Parathyroid adenoma (tissue), 2 donors: ENCODE results near the gene COL8A2.

Source experiments
- H2AFZ ChIP-seq: fragments of 300-600 bp; sonication (generic); one replicate; pipeline ENCODE4 v1.7.0; 2017; ENCODE audit warnings: antibody characterized with exemption, mild to moderate bottlenecking
- H3K27ac ChIP-seq: fragments of 300-600 bp; sonication (generic); one replicate; pipeline ENCODE4 v1.7.0; 2017
- H3K27me3 ChIP-seq: fragments of 300-600 bp; sonication (generic); one replicate; pipeline ENCODE4 v1.7.0; 2017; ENCODE audit warnings: low read length; ENCODE audit not compliant: control insufficient read depth, insufficient read depth
- H3K36me3 ChIP-seq: fragments of 300-600 bp; sonication (generic); one replicate; pipeline ENCODE4 v1.7.0; 2017; ENCODE audit warnings: low read length; ENCODE audit not compliant: control insufficient read depth, insufficient read depth
- H3K4me1 ChIP-seq: fragments of 300-600 bp; sonication (generic); one replicate; pipeline ENCODE4 v1.7.0; 2017; ENCODE audit warnings: control low read depth
- H3K4me2 ChIP-seq: fragments of 300-600 bp; sonication (generic); one replicate; pipeline ENCODE4 v1.7.0; 2017; ENCODE audit warnings: low read length
- H3K4me3 ChIP-seq: fragments of 300-600 bp; sonication (generic); one replicate; pipeline ENCODE4 v1.7.0; 2017; ENCODE audit warnings: low read depth, low read length
- H3K79me2 ChIP-seq: fragments of 300-600 bp; sonication (generic); one replicate; pipeline ENCODE4 v1.7.0; 2017; ENCODE audit warnings: control low read depth
- H3K9ac ChIP-seq: fragments of 300-600 bp; sonication (generic); one replicate; pipeline ENCODE4 v1.7.0; 2017; ENCODE audit warnings: mild to moderate bottlenecking
- H3K9me3 ChIP-seq: fragments of 300-600 bp; sonication (generic); one replicate; pipeline ENCODE4 v1.7.0; 2017; ENCODE audit warnings: low read length; ENCODE audit not compliant: control insufficient read depth
- TF ChIP-seq, protein P1 (sequence below): fragments of 300-600 bp; sonication (generic); IDR thresholded peaks from one replicate; pipeline ENCODE4 v1.7.0; 2017; ENCODE audit warnings: antibody characterized with exemption, mild to moderate bottlenecking
- donor health status: primary hyperparathyroidism.

The COL8A2 gene

DNA sequence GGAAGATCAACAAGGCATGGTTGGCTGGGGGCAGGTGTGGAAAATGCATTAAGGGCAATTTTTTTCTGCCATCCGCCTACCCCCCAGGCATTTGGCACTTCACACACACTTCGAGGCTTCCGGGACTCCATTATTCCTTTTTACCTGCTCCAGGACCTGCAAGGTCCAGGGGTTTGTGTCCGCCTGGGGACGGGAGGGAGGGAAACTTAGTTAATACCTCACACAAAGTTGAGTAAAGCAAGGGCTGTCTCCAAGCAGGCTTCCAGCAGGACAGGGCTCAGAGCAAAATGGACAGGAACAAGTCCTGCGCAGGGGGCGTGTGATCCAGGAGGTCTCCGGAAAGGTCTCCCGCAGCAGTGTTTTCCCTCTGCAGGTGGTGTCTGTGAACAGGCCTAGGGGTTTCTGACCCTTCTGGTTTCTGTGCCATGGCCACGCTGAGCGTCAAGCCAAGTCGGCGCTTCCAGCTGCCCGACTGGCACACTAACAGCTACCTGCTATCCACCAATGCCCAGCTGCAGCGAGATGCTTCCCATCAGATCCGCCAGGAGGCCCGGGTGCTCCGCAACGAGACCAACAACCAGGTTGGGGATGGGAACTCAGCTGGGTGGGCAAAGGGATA, 40.4 kb downstream of the COL8A2 start:
- H3K4me1 ChIP-seq = no peaks in the 10 kb centered on the region
- H3K4me3 ChIP-seq = no peak overlapping the region
- no peaks in the 10 kb centered on the region for H3K9me3 ChIP-seq
- H3K79me2 ChIP-seq = no peaks in the 10 kb centered on the region
- no peaks in the 10 kb centered on the region for H3K27me3 ChIP-seq
- H2AFZ ChIP-seq = peak overlapping the region; percentile 95
- H3K36me3 ChIP-seq = no peaks in the 10 kb centered on the region
- no peak overlapping the region for H3K27ac ChIP-seq
- H3K9ac ChIP-seq = no peak overlapping the region
- TF ChIP-seq, protein P1, sequence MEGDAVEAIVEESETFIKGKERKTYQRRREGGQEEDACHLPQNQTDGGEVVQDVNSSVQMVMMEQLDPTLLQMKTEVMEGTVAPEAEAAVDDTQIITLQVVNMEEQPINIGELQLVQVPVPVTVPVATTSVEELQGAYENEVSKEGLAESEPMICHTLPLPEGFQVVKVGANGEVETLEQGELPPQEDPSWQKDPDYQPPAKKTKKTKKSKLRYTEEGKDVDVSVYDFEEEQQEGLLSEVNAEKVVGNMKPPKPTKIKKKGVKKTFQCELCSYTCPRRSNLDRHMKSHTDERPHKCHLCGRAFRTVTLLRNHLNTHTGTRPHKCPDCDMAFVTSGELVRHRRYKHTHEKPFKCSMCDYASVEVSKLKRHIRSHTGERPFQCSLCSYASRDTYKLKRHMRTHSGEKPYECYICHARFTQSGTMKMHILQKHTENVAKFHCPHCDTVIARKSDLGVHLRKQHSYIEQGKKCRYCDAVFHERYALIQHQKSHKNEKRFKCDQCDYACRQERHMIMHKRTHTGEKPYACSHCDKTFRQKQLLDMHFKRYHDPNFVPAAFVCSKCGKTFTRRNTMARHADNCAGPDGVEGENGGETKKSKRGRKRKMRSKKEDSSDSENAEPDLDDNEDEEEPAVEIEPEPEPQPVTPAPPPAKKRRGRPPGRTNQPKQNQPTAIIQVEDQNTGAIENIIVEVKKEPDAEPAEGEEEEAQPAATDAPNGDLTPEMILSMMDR = no peak
- H3K4me2 ChIP-seq = peak overlapping the region; percentile 53

DNA sequence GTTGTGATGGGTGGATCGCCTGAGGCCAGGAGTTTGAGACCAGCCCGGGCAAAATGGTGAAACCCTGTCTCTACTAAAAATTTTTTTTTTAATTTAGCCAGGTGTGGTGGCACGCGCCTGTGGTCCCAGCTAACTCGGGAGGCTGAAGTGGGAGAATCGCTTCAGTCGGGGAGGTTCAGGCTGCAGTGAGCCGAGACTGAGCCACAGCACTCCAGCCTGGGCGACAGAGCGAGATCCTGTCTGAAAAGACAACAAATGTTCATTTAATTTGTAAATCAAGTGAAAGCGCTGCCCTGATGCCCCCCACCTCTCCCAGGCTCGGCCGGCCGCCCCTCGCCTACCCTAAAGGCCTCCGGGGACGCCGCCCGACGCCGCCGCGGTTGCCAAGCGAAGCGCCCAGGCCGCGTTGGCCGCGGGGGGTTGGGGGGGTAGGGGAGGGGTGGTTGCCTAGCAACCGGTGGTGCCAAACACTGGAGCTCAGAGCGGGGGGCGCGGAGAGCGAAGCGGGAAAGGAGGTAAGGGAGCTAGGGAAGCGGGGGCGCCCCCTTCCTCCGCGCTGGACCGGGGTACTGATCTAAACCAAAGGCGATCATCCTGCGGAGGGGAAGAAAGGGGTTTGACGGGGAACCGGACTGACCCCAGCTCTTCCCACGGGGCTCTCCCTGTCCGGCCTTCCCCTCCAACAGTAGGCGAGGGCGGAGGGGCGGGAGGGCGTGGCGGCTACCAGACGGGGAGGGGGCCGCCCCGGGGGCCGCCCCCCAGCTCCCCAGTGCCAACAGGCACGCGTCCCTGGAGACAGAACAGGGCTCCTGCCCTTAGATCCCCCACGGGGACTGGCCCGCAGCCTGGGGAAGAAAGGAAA, 41.2 kb downstream of the COL8A2 start, which contains the start of gene TEKT2:
Gene TEKT2, plus strand, starts transcription at position 460 of the 862 bp plus-strand sequence. CDS start 828 bp downstream, outside the sequence.
- Histone ChIP-seq H3K4me3 (no peak within 1 kb of the TSS), H3K27ac (no peak within 1 kb of the TSS), H2AFZ (peak within 1 kb of the TSS; percentile 95), H3K79me2 (no peaks in the 10 kb centered on the region), H3K4me1 (no peaks in the 10 kb centered on the region), H3K36me3 (no peaks in the 10 kb centered on the region), H3K9me3 (no peaks in the 10 kb centered on the region), H3K27me3 (no peaks in the 10 kb centered on the region), H3K9ac (no peak within 1 kb of the TSS), H3K4me2 (peak within 1 kb of the TSS; percentile 53)
- TF ChIP-seq, protein P1 = no peak

DNA sequence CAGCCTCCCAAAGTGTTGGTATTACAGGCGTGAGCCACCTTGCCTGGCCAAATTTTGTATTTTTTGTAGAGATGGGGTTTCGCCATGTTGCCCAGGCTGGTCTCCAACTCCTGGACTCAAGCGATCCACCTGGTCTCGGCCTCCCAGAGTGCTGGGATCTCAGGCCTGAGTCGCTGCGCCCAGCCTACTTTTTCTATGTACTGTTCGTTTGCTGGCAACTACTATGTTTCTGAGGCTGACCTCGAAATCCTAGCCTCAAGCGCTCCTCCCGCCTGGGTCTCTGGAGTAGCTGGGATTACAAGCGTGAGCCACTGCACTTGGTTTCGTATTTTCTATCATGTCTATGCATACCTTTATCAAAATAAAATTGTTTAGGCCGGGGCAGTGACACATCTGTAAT, 41.8 kb downstream of the COL8A2 start:
- no peak overlapping the region for H3K4me3 ChIP-seq
- no peak overlapping the region for H2AFZ ChIP-seq
- TF ChIP-seq, protein P1 = no peak
- H3K27me3 ChIP-seq = no peaks in the 10 kb centered on the region
- no peaks in the 10 kb centered on the region for H3K36me3 ChIP-seq
- no peak overlapping the region for H3K27ac ChIP-seq
- H3K79me2 ChIP-seq = no peaks in the 10 kb centered on the region
- H3K9me3 ChIP-seq = no peaks in the 10 kb centered on the region
- no peak overlapping the region for H3K4me2 ChIP-seq
- H3K4me1 ChIP-seq = no peaks in the 10 kb centered on the region
- H3K9ac ChIP-seq = no peak overlapping the region

DNA sequence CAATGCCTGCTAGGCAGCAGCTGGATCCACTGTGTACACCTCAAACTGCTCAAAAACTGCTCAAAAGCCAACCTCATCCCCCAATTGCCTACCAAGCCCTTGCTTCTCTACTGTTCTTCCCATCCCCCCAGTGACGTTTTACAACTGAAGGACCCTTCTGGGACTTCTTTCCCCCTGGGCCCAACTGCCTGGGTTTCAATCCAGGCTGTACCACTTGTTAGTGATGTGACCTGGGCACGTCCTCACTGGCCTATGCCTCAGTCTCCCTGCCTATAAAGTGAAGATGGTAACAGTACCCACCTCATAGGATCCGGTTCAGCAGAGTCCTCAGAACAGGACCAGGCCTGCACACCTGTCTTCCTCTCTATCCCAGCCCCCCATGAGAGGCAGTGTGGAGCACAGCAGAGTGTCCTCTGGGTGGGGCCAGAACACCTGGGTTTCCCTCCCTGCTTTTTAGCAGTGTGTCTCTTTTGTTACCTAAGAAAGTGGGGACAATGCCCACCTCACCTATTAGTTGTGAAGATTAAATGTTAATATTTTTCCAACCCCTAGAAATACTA, 43.0 kb downstream of the COL8A2 start:
- no peak overlapping the region for H3K4me2 ChIP-seq
- TF ChIP-seq, protein P1 = no peak
- H3K4me3 ChIP-seq = no peak overlapping the region
- H3K27ac ChIP-seq = no peak overlapping the region
- H3K4me1 ChIP-seq = no peaks in the 10 kb centered on the region
- no peak overlapping the region for H3K9ac ChIP-seq
- no peaks in the 10 kb centered on the region for H3K36me3 ChIP-seq
- H2AFZ ChIP-seq = no peak overlapping the region
- H3K79me2 ChIP-seq = no peaks in the 10 kb centered on the region
- no peaks in the 10 kb centered on the region for H3K9me3 ChIP-seq
- H3K27me3 ChIP-seq = no peaks in the 10 kb centered on the region
